NCI-H2107 (cell line): ENCODE data around the gene SCARB2.
"Not testable (repeated sequence)": the region's sequence is repeated elsewhere in the genome, so short reads cannot be mapped to it uniquely, and the experiment has no call there.

Source experiments
- DNase-seq: peaks from one replicate; lab custom pipeline; 2025; lab: John Stamatoyannopoulos, UW

SCARB2 gene, protein sequence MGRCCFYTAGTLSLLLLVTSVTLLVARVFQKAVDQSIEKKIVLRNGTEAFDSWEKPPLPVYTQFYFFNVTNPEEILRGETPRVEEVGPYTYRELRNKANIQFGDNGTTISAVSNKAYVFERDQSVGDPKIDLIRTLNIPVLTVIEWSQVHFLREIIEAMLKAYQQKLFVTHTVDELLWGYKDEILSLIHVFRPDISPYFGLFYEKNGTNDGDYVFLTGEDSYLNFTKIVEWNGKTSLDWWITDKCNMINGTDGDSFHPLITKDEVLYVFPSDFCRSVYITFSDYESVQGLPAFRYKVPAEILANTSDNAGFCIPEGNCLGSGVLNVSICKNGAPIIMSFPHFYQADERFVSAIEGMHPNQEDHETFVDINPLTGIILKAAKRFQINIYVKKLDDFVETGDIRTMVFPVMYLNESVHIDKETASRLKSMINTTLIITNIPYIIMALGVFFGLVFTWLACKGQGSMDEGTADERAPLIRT

DNA sequence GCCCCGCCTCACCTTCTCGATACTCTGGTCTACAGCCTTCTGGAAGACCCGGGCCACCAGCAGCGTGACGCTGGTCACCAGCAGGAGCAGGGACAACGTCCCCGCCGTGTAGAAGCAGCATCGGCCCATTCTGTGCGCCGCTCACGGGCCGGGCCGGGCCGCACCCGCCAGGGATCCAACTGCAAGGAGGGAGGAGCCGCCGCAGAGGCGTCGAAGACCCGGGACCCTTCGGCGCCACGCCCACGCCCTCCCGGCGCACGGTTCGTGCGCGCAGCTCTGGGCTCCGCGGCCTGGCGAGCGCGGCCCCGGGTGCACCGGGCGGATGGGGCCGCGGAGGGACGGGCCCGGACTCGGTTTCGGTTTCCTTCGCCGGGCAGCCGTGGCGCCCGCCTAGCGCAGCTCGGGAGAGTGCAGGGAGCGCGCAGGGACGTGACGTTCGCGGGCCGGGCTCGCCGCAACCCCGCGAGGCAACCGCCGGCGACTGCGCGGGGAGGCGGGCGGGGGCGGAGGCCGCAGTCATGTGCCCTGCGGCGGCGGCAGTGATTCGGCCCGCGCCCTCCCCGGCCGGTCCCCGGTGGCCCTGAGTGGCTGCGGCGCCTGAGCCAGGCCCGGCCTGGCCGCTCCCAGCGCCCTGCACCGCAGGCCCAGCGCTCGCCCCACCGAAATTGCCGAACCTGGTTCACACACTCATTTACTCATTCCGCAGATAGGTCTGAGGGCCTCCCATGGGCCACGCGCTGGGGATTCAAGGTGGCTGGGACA, at the start of gene SCARB2:
SCARB2 (minus strand) TSS at position 410 of the 762 bp plus-strand sequence; CDS start at position 129, 281 bp downstream.
- peak; percentile 37 for DNase-seq

DNA sequence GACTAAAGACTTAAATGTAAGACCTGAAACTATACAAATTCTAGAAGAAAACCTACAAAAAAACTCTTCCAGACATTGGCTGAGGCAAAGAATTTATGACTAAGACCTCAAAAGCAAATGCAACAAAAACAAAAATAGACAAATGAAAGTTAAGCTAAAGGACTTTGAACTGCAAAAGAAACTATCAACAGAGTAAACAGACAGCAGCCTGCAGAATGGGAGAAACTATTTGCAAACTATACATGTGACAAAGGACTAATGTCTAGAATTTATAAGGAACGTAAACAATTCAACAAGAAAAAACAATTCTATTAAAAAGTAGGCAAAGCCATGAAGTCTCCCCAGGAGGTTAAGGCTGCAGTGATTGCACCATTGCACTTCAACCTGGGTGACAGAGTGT, 46.9 kb upstream of the SCARB2 start:
- DNase-seq, result no peak

DNA sequence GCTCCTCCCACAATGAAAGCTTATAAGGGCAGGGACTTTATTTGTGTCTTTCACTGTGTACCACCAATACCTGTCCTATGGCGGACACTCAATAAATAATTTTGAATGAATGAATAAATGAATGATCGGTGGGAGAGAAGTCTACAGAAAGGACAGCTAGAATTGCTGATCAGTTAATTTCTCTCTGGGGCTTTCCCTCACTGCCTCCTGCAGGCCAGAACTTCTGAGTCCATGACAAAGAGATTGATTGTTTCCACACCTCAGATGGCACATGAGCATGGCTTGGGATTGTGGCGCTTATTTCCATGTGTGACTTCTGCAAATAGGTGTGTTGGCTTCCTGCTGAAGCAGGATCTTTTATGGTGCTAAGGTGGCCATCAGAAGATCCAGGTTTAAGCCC, 44.2 kb upstream of the SCARB2 start:
- no peak for DNase-seq

DNA sequence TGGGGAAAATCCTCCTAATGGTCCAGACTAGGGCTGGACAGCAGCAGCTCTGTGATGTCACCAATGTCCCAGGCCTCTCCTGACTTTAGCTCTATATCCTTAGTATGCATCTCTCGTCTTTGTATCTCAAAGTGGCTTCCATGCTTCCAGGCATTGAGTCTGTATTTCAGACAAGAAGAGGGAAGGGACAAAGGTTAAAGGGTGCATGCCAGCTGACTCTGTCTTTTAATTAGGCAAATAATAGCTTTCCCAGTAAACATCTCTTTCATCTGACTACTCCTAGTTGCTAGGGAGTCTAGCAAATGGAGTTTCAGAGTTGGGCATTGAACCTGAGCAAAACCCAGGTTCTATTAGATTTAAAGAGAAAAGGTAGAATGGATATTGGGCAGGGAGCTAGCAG, 43.3 kb upstream of the SCARB2 start:
- DNase-seq, result no peak

DNA sequence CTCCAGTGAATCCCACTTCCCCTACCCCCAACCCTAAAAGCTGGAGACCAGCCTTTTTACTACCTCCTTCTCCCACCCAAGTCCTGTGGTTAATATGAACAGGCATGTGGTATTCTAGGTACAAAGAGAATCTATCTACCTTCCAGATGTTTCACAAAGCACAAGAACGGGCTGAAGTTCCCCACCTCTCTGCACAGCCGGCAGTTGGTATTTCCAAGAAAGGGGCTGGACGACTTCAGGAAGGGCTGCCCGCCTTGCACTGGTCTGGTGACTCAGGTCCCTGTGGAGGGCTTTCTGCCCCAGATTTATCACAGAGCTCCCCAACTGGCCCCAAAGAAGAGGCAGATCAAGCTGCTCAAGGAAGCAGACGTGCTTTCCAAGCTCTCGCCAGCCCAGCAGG, 42.4 kb upstream of the SCARB2 start:
- DNase-seq, result no peak

DNA sequence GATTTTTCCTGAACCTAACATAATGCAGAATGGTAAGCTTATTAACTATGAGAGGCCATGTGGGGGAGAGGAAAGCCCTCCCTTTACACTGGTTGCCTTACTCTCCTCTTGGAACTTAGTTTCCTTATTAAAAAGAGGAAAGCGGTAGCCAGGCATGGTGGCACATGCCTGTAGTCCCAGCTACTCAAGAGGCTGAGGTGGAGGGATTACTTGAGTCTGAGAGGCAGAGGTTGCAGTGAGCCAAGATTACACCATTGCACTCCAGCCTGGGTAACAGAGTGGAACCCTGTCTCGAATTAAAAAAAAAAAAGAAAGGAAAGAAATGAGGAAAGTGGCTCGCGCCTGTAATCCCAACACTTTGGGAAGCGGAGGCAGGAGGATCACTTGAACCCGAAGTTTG, 39.9 kb upstream of the SCARB2 start:
- no peak for DNase-seq

DNA sequence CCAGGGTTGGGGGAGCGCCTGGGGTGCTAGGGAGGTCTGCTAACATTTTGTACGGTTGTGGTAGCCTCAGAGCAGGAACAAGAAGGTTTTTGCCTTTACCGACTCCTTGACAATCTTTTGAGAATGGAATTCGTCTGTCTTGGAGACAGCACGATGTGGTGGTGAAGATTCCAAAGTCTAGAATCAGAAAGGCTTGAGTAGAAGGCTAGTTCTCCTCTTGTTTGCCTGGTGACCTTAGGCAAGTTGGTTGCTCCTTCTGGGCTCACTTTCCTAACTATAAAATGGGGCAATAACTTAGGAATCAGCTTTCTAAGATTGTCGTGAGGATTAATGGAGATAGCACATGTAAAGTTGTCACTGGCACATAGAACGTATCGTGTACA, 38.6 kb upstream of the SCARB2 start:
- DNase-seq, result no peak

DNA sequence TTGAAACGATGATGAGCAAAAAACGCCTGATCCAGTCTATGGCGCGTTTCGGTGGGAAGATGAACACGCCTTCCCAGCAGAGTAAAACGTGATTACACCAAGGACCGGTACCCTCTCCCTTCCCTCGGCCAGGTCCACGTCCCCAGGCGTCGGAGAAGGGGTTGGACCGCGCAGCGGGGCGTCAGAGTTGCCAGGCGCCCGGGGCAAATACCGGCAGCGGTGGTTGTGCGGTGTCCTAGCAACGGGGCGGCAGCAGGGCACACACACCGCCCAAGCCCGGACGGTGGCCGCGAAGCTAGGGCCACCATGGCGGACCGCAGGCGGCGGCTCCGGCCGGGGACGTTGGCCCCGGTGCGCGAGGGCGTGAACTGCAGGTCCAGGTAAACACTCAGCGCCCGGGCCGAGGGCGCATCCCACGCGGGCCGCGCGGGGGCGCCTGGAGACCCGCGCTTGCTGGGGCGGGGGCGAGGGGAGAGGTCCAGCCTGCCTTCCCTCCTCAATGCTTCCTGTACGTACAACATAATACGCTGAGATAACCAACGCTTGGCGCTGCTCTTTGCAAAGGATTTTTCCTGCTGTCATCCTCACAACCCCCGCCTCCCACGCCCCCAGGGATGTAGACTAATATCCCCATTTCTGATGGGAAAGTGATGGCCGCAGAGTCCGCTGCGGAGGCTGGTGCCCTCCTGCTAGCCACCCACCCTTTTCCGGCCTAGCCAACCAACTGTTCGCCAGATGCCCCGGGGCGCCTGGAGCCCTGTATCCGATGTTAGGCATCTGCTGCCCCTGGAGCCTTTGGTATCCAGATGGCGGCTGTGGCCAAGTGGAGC, 38.0 kb upstream of the SCARB2 start, which contains the start of gene FAM47E:
FAM47E (plus strand) TSS at position 281 of the 830 bp plus-strand sequence; CDS start at position 307, 26 bp downstream.
- DNase-seq, result peak; percentile 5

DNA sequence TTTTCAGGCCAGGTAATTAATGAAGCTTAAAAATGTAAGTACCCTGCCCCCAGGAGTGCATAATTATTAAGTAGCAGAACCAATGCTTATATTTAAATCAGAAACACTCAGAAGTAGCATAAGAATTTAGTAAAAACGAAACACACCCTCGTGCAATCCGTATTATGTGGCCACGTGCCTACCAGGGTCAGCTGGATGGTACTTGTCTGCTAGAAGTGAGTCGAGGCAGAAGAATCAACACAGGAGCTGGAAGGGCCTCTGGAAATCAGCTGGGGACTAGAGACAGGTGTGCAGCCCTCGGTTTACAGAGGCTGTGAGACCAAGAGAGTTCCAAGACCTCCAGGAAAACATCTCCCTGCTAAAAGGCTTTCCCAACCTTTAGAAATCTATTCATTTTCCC, 37.3 kb upstream of the SCARB2 start:
- no peak for DNase-seq

DNA sequence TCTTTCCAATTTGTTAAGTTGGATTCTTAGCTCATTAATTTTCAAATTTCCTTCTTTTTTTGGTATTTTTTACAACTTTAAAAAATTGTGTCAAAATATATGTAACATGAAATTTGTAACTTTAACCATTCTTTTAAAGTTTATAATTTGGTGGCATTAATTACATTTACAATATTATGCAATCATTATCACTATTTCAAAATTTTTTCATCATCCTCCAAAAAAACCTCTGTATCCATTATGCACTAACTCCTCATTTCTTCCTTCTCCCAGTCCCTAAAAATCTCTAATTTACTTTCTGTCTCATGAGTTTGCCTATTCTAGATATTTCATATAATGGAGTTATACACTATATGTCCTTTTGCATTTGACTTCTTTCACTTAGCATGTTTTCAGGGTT, 33.2 kb upstream of the SCARB2 start:
- DNase-seq, result no peak

DNA sequence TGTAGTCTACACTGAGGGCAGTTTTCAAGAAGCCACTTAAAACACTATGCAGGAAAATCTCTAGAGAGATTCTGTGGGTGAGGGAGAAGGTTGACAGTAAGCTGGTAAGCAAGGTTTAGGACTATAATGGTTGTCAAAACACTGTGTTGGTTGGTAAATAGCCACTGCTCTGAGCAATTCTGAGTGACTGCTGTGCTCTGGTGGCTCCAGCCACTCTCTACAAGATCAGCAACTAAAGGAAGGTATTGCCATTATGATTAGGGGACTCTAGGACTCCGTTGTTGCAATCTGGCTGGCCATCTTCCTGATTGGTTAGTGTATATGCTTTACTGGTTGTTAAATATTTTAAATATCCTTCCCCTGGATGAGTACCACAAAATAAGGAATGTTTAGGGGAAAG, 32.4 kb upstream of the SCARB2 start:
- DNase-seq, result no peak

DNA sequence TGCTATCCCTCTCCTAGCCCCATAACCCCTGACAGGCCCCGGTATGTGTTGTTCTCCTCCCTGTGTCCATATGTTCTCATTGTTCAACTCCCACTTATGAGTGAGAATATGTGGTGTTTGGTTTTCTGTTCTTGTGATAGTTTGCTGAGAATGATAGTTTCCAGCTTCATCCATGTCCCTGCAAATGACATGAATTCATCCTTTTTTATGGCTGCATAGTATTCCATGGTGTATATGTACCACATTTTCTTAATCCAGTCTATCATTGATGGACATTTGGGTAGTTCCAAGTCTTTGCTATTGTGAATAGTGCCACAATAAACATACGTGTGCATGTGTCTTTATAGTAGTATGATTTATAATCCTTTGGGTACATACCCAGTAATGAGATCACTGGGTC, 30.3 kb upstream of the SCARB2 start:
- DNase-seq, result not testable (repeated sequence)

DNA sequence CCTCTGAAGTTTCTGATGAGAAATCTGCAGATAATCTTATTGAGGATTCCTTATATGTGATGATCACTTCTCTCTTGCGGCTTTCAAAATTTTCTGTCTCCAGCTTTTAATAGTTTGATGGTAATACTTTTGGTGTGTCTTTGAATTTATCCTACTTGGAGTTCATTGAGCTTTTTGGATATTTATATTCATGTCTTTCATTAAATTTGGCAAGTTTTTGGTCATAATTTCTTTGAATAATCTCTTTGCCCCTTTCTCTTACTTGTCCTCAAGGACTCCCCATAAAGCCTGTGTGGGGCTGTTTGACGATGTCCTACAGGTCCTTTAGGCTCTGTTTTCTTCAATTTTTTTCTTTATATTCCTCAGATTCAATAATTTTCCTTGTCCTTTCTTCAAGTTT, 26.6 kb upstream of the SCARB2 start:
- DNase-seq, result no peak

DNA sequence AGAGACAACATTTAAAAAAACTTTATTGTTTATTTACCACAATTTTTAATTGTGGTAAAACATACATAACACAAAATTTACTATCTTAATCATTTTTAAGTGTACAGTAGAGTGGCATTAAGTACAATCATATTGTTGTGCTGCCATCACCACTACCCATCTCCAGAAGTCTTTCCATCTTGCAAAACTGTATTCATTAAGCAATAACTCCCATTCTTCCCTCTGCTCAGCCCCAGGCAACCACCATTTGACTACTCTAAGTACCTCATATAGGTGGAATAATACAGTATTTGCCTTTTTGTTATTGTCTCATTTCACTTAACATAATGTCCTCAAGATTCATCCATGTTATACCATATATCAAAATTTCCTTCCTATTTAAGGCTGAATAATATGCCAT, 25.1 kb upstream of the SCARB2 start:
- no peak for DNase-seq

DNA sequence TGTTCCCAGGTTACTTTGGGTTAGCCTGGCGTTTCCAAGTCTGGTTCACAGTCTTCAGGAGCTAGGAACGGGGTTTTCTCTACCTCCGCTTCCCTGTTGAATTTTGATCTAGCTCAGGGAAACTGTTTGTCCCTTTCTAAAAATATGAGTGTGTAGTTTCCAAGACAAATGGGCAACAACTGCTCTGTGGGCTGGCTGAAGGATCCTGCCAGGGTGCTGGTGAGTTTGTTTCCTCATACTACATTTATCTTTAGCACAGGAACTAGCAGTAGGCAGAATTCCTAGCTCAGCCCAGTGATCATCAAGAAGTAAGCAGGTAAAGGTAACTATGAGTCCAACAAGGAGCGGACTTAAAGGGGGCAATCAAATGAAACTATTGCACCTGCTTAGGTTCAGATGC, 24.6 kb upstream of the SCARB2 start:
- no peak for DNase-seq

DNA sequence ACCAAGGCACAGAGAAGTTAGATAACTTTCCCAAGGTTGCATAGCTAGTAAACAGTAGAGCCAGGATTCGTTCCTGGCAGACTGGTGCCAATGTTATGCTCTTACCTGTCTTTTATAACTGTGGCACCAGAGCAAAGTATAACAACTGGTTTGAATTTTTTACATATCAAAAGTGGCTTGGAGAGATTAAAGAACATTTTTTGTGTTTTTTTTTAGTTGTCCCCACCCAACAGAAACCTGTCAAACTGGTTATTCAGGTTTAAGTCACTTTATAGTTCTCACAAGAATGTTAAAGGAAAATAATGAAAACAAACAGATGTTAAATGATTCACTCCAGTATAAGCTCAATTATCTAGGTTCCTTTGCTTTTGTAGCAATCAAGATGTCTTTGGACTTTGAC, 22.3 kb upstream of the SCARB2 start:
- DNase-seq, result no peak

DNA sequence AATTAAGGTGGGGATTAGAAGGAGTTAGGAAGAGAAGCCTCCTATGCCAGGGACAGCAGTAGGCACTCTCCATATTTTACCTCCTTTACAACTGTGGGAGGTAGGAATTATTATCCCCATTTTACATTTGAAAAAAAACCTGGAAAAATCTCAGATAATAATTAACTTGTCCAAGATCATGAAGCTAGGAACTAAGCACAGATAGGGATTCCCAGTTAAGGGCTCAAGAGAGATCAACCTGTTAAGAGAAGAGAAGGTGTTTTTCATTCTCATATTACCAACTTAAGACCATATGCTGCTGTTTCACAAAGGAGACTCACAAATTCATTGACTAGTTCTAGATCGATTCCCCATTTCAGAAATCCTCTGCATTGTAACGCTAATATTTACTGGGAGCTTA, 21.8 kb upstream of the SCARB2 start:
- DNase-seq, result no peak

DNA sequence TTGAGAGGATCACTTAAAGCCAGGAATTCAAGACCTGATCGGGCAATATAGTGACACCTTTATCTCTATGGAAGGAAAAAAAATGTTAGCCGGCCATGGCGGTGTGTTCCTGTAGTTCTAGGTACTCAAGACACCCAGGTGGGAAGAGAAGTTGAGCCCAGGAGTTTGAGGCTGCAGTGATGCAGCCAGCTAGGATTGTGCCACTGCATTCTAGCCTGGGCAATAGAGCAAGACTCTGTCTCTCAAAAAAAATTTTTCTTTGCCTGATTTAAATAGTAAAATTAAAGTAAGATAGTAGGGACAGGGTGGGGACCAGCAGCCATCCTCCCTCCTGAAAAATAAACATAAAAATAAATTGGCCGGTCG, 21.0 kb upstream of the SCARB2 start:
- DNase-seq, result no peak

DNA sequence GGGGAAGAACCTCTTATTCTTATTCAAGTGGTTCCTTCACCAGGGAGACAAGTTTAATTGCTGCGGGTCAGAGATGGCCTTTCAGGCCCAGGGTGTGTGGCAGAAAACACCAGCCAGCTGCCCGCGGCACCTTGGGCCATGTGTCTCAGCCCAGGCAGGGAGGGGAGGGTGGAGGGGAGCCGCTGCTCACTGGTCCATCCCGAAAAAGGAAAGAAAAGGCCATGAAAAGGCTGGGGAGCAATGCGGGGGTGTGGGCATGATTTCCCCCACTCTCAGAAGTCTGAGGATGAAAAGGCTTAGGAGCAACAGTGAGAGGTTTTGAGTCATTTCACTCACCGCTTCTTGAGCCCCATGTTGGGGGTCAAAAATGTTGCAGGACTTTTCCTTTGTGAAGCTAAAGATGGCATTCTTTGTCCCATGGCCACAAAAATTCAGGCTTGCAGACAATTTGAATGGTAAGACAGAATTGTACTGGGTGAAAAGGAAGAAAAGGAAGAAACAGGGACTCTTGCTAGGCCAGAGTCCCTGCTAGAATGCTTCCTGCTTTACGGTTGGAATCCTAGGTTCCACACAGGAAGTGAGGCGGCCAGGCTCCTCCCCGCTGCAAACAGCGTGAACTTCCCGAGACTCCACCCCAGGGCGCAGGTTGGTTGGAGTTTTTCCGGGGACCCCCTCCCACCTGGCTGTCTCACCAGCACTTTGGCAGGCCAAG, 20.5 kb upstream of the SCARB2 start:
- no peak for DNase-seq

DNA sequence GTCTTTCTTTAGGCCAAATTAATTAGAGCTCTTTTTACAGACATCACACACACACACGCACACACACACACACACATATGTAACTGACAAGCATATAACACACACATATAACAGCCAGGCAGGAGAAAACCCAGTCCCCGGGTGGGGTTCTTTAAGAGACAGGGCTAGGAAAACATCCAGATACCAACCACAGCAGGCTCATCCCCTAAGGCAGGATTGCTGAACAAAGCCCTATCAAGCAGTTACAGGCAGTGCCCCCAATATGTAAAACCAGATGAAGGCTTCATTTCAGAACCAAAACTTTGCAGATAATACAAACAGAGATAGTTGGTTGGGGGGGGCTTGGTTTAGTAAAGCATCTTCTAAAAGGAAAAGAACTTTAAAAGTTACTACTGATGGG, 19.9 kb upstream of the SCARB2 start:
- no peak for DNase-seq

DNA sequence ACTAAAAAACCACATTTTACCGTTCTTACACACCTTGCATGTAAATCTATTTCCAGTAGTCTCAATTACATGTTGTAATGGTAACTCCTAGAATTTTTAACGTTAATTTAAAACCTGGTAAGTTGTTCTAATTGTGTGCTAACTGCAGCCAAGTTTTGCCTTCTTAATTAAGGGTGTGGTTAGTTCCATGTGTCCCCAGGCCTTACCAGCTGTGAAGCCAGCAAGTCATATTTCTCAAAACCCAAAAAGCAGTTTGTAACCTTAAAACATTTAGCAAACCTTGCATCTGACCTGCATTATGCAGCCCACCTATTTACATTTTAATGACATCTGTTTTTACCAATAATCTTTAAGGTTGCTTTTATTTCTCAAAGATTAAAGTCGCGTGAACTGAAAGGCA, 19.5 kb upstream of the SCARB2 start:
- DNase-seq, result no peak

DNA sequence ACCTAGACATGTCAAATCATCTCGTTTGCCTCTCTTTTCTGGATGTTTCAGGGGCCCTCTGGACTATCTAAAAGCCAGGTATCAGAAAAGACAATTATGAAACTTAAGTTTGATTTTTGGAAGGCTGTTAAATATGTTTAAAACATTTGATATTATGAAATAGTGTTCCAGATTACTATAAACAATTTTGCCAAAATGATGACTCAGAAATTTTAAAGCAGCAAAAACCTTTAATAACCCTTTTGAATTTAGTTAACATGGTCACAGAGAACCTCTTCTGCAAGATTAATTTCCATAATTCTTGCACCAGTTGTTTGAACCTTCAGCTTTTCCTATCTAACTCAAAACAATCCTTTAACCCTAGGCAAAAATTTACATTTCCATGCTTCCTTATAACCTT, 19.1 kb upstream of the SCARB2 start:
- no peak for DNase-seq
